MCF 10A (cell line): Measurements from ENCODE around the gene CNN3. TPM values are rescaled to one million over a fixed set of nuclear protein-coding genes. Genes with fewer than 3 reads are reported as not detected.

Source experiments
- BruUV-seq: library from RNA; stranded (reverse); fragments of 400-500 nt; replicated peaks from 2 replicates; lab custom pipeline; 2021; lab: Mats Ljungman, UMichigan
- CTCF ChIA-PET: fragments of 300-600 bp; sonication (Branson Sonifier 250); formaldehyde crosslinking; extraction: SDS; loops from one replicate; lab custom pipeline; 2021; ENCODE audit warnings: antibody characterized with exemption, inconsistent platforms; lab: Yijun Ruan, JAX
- POLR2A ChIA-PET: fragments of 300-600, 350-650 bp; sonication (Branson Sonifier 250); formaldehyde crosslinking; extraction: SDS; loops from one replicate; lab custom pipeline; 2020; ENCODE audit warnings: antibody characterized with exemption, inconsistent platforms; lab: Yijun Ruan, JAX
- DNase-seq: peaks from one replicate; pipeline ENCODE4 v3.0.0-alpha.2; 2018; ENCODE audit not compliant: unreplicated experiment
- H3K27ac Mint-ChIP-seq: one replicate; pipeline ENCODE4 v1.8.0; 2022; ENCODE audit warnings: mild to moderate bottlenecking, low read depth, mixed read lengths; ENCODE audit not compliant: unreplicated experiment
- H3K27me3 Mint-ChIP-seq: one replicate; pipeline ENCODE4 v1.8.0; 2022; ENCODE audit warnings: mixed read lengths; ENCODE audit not compliant: insufficient read depth, unreplicated experiment
- H3K36me3 Mint-ChIP-seq: one replicate; pipeline ENCODE4 v1.8.0; 2022; ENCODE audit warnings: mild to moderate bottlenecking, moderate library complexity, mixed read lengths; ENCODE audit not compliant: insufficient read depth, unreplicated experiment
- H3K4me1 Mint-ChIP-seq: one replicate; pipeline ENCODE4 v1.8.0; 2022; ENCODE audit warnings: mixed read lengths; ENCODE audit not compliant: insufficient read depth, unreplicated experiment
- H3K4me3 Mint-ChIP-seq: one replicate; pipeline ENCODE4 v1.8.0; 2022; ENCODE audit warnings: mild to moderate bottlenecking, moderate library complexity, mixed read lengths; ENCODE audit not compliant: unreplicated experiment
- H3K9me3 Mint-ChIP-seq: one replicate; pipeline ENCODE4 v1.8.0; 2022; ENCODE audit warnings: mixed read lengths; ENCODE audit not compliant: unreplicated experiment
- CTCF ChIP-seq: fragments of 200-600 bp; IDR thresholded peaks from one replicate; pipeline ENCODE4 v1.8.0; 2022; ENCODE audit warnings: antibody characterized with exemption, mild to moderate bottlenecking; ENCODE audit not compliant: unreplicated experiment
- intact Hi-C: fragments of 100-400 bp; cut with micrococcal nuclease; formaldehyde crosslinking; loops from 2 replicates; pipeline ENCODE4 v1.14.1; 2022
- total RNA-seq: library from RNA; stranded (reverse); gene quantifications from 2 replicates; pipeline ENCODE4 v1.2.3, GENCODE V29; 2022

Gene CNN3
- total RNA-seq, 1 experiment from 2014 or later = 48.2 TPM

GRCh38 chr1:94928293-94928939 lies 1.5 kb upstream of the CNN3 start:
- Mint-ChIP-seq H3K4me1 (peaks cover 15% of the 10 kb centered on the region), H3K36me3 (no peaks in the 10 kb centered on the region), H3K27ac (no peak overlapping the region), H3K9me3 (no peaks in the 10 kb centered on the region), H3K27me3 (no peaks in the 10 kb centered on the region), H3K4me3 (no peak overlapping the region)
- POLR2A ChIA-PET = interaction anchor here (0.6 to 1.3 kb wide), 3 partner anchors 31 to 94 kb away, joined by 3 to 5 read pairs (median 3); no protein-coding TSS in a partner anchor
- DNase-seq = no peak
- no peak for TF ChIP-seq CTCF
- intact Hi-C loops = loop anchor here (10.0 kb wide), 1 partner anchor 46 kb away; no protein-coding TSS in a partner anchor
- no TSS peak for BruUV-seq
- CTCF ChIA-PET = interaction anchor here (1.1 kb wide), 1 partner anchor 74 kb away, joined by 3 read pairs; no protein-coding TSS in a partner anchor

GRCh38 chr1:94927405-94928175 lies 680 bp upstream of the CNN3 start:
- no peaks in the 10 kb centered on the region for H3K9me3 Mint-ChIP-seq
- no peaks in the 10 kb centered on the region for H3K27me3 Mint-ChIP-seq
- ChIA-PET POLR2A (interaction anchor here (0.6 to 1.5 kb wide), 4 partner anchors 30 to 93 kb away, joined by 3 to 9 read pairs (median 4); no protein-coding TSS in a partner anchor), CTCF (interaction anchor here (0.5 to 1.1 kb wide), 2 partner anchors 64 to 73 kb away, joined by 3 read pairs; no protein-coding TSS in a partner anchor)
- H3K36me3 Mint-ChIP-seq = no peaks in the 10 kb centered on the region
- no peak overlapping the region for H3K27ac Mint-ChIP-seq
- peaks cover 22% of the 10 kb centered on the region for H3K4me1 Mint-ChIP-seq
- TSS peak; percentile 27 for BruUV-seq
- H3K4me3 Mint-ChIP-seq = peak overlapping the region; percentile 97
- intact Hi-C loops = loop anchor here (2.0 to 10.0 kb wide), 2 partner anchors 47 to 57 kb away; no protein-coding TSS in a partner anchor
- TF ChIP-seq CTCF = no peak
- DNase-seq = no peak

GRCh38 chr1:94926126-94926914 lies 590 bp downstream of the CNN3 start:
- H3K4me1 Mint-ChIP-seq = peaks cover 22% of the 10 kb centered on the region
- H3K36me3 Mint-ChIP-seq = no peaks in the 10 kb centered on the region
- TF ChIP-seq CTCF = peak; percentile 49
- POLR2A ChIA-PET = interaction anchor here (0.6 to 2.1 kb wide), 5 partner anchors 12 to 72 kb away, joined by 3 to 11 read pairs (median 4); no protein-coding TSS in a partner anchor
- BruUV-seq = no TSS peak
- peak overlapping the region; percentile 97 for H3K4me3 Mint-ChIP-seq
- H3K27me3 Mint-ChIP-seq = no peaks in the 10 kb centered on the region
- peak overlapping the region; percentile 69 for H3K27ac Mint-ChIP-seq
- H3K9me3 Mint-ChIP-seq = no peaks in the 10 kb centered on the region
- DNase-seq = peak; percentile 45
- intact Hi-C loops = loop anchor here (1.0 to 10.0 kb wide), 4 partner anchors 48 to 115 kb away; no protein-coding TSS in a partner anchor
- CTCF ChIA-PET = interaction anchor here (0.7 to 3.1 kb wide), 2 partner anchors 71 to 1406 kb away, joined by 3 to 14 read pairs; no protein-coding TSS in a partner anchor
